ENCODE measurements around the gene MAFG. TPM values are rescaled to one million over a fixed set of nuclear protein-coding genes. Genes with fewer than 3 reads are reported as not detected.

MAFG gene
- total RNA-seq, 4 donors from 2014 or later, result 10.0 to 26.6 (median 23.5) TPM

DNA sequence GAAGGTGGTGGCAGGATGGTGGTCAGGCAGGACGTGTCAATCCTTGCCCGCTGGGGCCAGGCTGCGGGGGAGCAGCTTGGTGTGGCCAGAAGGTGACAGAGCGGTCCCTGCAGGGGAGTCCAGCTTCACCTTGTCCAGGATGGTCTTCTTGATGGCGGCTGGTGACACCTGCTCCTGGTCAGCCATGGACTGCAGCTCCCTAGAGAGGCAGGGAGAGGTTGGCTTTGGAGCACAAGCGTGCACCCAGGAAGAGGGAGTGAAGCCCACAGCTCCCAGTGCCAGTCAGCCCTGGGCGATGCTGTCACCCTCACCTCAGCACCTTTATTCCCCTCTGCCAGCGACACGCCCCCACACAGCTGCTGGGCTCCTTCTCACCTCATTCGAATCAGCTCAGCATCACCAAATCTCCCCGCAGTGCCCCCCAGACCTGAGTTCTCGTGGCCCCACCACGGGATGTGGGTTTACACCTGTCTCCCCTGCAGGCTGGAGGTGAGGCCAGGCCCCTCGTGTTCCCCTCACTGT, 5.7 kb upstream of the MAFG start:
- no peaks in the 10 kb centered on the region for H3K9me3 ChIP-seq
- H3K36me3 ChIP-seq, result no peaks in the 10 kb centered on the region
- peaks cover 0 to 37% (median 0%) of the 10 kb centered on the region in 4 donors for H3K27me3 ChIP-seq
- WGBS, 2 donors, result 72 to 84% methylated on average over 2 to 9 of the region's 14 CpGs
- no peak for DNase-seq
- no peak for TF ChIP-seq POLR2A (IDR thresholded peaks at IDR 0.05)
- TF ChIP-seq, protein P1, sequence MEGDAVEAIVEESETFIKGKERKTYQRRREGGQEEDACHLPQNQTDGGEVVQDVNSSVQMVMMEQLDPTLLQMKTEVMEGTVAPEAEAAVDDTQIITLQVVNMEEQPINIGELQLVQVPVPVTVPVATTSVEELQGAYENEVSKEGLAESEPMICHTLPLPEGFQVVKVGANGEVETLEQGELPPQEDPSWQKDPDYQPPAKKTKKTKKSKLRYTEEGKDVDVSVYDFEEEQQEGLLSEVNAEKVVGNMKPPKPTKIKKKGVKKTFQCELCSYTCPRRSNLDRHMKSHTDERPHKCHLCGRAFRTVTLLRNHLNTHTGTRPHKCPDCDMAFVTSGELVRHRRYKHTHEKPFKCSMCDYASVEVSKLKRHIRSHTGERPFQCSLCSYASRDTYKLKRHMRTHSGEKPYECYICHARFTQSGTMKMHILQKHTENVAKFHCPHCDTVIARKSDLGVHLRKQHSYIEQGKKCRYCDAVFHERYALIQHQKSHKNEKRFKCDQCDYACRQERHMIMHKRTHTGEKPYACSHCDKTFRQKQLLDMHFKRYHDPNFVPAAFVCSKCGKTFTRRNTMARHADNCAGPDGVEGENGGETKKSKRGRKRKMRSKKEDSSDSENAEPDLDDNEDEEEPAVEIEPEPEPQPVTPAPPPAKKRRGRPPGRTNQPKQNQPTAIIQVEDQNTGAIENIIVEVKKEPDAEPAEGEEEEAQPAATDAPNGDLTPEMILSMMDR (IDR thresholded peaks at IDR 0.05), result no peak
- H3K4me3 ChIP-seq, result no peak overlapping the region
- intact Hi-C loops (cut with DNase I), result no loop called here
- H3K27ac ChIP-seq, result no peak overlapping the region
- peaks cover 20 to 47% (median 22%) of the 10 kb centered on the region in 3 donors for H3K4me1 ChIP-seq

DNA sequence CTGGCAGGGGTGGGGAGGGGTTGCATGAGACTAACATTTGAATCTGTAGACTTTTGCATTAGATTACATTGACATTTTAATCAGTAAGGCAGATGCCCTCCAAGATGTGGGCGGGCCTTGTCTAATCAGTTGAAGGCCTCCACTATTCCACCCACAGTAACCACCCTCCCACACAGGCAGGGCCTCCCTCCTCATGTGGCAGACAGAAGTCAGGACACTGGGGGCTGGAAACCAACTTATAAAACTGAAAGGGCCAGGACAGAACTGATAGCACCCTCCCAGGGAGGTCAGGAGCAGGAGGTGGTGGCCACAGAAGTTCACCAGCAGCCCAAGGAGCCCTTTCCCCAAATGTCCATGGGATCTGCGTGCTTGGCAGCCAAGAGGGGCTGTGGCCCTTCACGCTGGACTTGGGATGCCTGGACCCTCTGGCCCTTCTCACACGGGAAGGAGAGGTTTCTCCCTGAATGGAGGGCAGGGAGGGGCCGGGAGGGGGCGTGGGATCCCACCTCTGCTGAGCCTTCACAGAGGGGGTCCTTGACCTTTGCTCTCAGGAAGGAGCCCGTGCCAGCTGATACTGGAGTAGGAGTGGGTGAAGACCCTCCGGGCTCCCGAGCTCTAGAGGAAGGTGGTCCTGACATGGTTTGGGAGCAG, 4.9 kb upstream of the MAFG start:
- WGBS, 2 donors, result 76% methylated on average over 3 of the region's 9 CpGs; no CpG with 5 or more reads in 1 of the 2 donors
- intact Hi-C loops (cut with DNase I), result no loop called here

DNA sequence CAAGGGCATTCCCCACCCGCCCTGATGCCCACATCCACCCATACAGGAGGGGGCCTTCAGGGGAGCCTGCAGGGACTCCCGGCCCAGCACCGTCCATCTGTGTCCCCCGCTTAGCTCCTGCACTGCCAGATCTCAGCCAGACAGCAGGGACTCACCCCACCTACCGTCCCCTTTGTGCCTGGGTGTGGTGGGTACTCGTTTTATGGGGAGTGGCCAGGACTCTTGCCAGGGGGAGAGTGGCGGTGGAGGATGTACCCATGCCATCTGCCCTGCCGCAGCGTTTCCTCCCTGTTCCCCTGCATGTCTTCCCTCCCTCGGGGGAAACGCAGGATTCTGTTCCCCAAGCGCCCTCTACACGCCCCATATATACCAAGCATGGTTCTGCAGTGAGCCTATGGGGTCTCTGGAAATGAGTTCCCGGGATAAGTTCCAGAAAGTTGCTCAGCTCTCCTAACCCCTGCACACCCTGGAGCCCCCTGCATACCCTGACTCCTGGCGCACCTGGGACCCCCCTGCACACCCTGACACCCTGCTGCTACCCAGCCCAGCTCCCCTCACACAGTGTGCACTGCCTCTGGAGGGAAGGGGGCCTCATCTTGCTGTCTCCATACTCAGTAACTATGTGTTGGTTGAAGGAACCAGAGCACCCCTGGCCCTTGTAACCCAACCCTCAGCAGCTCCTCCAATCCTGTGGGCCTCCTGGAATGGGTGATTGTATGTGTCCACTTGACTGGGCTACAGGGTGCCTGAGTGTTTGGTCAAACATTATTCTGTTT, 4.2 kb upstream of the MAFG start:
- no peaks in the 10 kb centered on the region for H3K36me3 ChIP-seq
- no peak overlapping the region for H3K4me3 ChIP-seq
- H3K27me3 ChIP-seq, result peaks cover 0 to 37% (median 0%) of the 10 kb centered on the region in 4 donors
- no peak overlapping the region for H3K27ac ChIP-seq
- H3K4me1 ChIP-seq, result peaks cover 13 to 42% (median 23%) of the 10 kb centered on the region in 3 donors
- no peak for DNase-seq
- no peaks in the 10 kb centered on the region for H3K9me3 ChIP-seq
- no peak for TF ChIP-seq POLR2A (IDR thresholded peaks at IDR 0.05)
- TF ChIP-seq, protein P1 (IDR thresholded peaks at IDR 0.05), result no peak
- WGBS, 2 donors, result 22 to 39% methylated on average over 9 to 10 of the region's 15 CpGs
- intact Hi-C loops (cut with DNase I), result no loop called here

More for the DNA sequence above, 4.9 kb upstream of the MAFG start:
- no peaks in the 10 kb centered on the region for H3K9me3 ChIP-seq
- peaks cover 17 to 49% (median 27%) of the 10 kb centered on the region in 3 donors for H3K4me1 ChIP-seq
- no peak for DNase-seq
- no peak overlapping the region for H3K4me3 ChIP-seq
- no peak for TF ChIP-seq POLR2A (IDR thresholded peaks at IDR 0.05)
- TF ChIP-seq, protein P1 (IDR thresholded peaks at IDR 0.05), result no peak
- no peak overlapping the region for H3K27ac ChIP-seq
- no peaks in the 10 kb centered on the region for H3K36me3 ChIP-seq
- H3K27me3 ChIP-seq, result peaks cover 0 to 37% (median 0%) of the 10 kb centered on the region in 4 donors

DNA sequence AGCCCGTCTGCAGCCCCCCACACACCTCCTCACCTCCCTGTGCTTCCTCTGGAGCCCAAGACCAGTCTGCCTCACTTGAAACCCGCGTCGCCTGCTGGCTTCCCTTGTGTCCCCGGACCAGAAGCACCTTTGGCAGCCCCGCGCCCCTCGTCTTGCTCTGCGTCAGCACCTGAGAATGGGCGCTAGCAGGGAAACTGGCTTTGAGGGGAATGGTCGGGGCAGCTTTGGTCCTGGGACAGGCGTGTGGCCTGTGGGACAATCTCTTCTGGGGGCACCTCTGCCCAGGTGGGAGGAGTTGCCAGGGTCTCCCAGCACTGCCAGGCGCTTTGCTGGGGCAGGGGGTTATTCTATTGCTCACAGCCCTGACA, 3.6 kb upstream of the MAFG start:
- no peak overlapping the region for H3K4me3 ChIP-seq
- no peak for DNase-seq
- 63 to 74% methylated on average over 4 to 8 of the region's 13 CpGs for WGBS, 2 donors
- TF ChIP-seq, protein P1 (IDR thresholded peaks at IDR 0.05), result no peak
- TF ChIP-seq POLR2A (IDR thresholded peaks at IDR 0.05), result no peak
- no peaks in the 10 kb centered on the region for H3K9me3 ChIP-seq
- no peaks in the 10 kb centered on the region for H3K36me3 ChIP-seq
- no peak overlapping the region for H3K27ac ChIP-seq
- H3K27me3 ChIP-seq, result peaks cover 0 to 33% (median 0%) of the 10 kb centered on the region in 4 donors
- peaks cover 11 to 41% (median 20%) of the 10 kb centered on the region in 3 donors for H3K4me1 ChIP-seq
- intact Hi-C loops (cut with DNase I), result no loop called here
